ENCODE data around the gene NDOR1.
A peak's percentile ranks its signal among the peaks of the same experiment; 100 is the strongest.

The NDOR1 gene

DNA sequence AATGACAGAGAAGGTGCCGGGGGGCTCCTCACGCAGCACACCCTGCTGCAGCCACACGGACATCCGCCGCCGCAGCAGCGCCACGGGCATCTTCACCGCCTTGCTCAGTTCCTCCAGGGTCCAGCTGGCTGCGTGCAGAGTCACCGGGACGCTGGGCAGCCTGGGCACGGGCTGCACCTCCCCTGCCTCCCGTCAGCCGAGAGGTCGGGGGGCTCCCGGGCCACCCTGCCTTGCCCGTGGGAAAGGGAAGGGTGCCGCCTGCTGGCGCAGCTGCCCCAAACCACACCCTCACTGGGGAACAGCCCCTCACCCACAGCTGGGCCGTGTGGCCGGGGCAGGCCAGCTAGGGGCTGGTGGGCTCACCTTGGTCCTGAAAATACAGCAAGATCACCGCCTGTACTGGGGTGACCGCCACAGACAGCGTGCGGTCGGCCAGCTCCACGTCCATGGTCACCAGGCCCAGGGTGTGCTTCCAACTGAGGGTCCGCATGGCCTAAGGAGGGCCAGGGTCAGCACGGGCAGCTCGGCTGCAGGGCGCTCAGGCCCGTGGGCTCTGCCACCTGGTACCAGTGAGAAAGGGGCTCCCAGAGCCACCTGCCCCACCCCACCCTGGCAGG, 30.0 kb upstream of the NDOR1 start:
- Histone ChIP-seq H3K4ac (ENCODE audit: low read depth, low read length) (no peak overlapping the region), H3K79me1 (ENCODE audit: low read length) (no peaks in the 10 kb centered on the region), H3K79me2 (ENCODE audit: control insufficient read depth, insufficient read depth, low read length, poor library complexity) (no peaks in the 10 kb centered on the region), H4K91ac (ENCODE audit: low read depth, low read length) (no peak overlapping the region), H2BK12ac (ENCODE audit: low read length) (no peak overlapping the region), H3K4me1 (ENCODE audit: control insufficient read depth in 1 of 2, insufficient read depth in 2 of 2, low read length in 2 of 2) (peaks cover 0 to 3% of the 10 kb centered on the region in 2 experiments), H3K18ac (ENCODE audit: low read length) (no peak overlapping the region), H4K12ac (ENCODE audit: low read depth, low read length) (no peak overlapping the region), H2AK5ac (ENCODE audit: low read length) (no peak overlapping the region), H3K36me3 (ENCODE audit: control insufficient read depth in 1 of 2, insufficient read depth in 2 of 2, low read length in 2 of 2) (peaks cover 17 to 23% of the 10 kb centered on the region in 2 experiments), H3K27me3 (ENCODE audit: insufficient read depth, low read length) (peaks cover 6% of the 10 kb centered on the region), H3K4me3 (ENCODE audit: low read depth, low read length) (no peak overlapping the region), H2AFZ (ENCODE audit: insufficient read depth, low read length, poor library complexity) (no peak overlapping the region), H4K8ac (ENCODE audit: low read depth, low read length) (no peak overlapping the region), H2BK5ac (ENCODE audit: low read depth, low read length, poor library complexity) (no peak overlapping the region), H2BK120ac (ENCODE audit: insufficient read depth, low read length, poor library complexity) (no peak overlapping the region), H3K9ac (ENCODE audit: low read length) (no peak overlapping the region), H3K9me3 (ENCODE audit: insufficient read depth, low read depth, low read length) (peaks cover 4% of the 10 kb centered on the region), H3K23ac (ENCODE audit: low read length) (no peak overlapping the region), H3K14ac (ENCODE audit: low read length) (no peak overlapping the region), H3K4me2 (ENCODE audit: low read length) (no peak overlapping the region), H3K27ac (ENCODE audit: low read depth, low read length) (no peak overlapping the region)
- WGBS (ENCODE audit: extremely low coverage, insufficient coverage, insufficient read length), result no CpG with 5 or more reads among the region's 33 CpGs
- DNase-seq, result no peak

DNA sequence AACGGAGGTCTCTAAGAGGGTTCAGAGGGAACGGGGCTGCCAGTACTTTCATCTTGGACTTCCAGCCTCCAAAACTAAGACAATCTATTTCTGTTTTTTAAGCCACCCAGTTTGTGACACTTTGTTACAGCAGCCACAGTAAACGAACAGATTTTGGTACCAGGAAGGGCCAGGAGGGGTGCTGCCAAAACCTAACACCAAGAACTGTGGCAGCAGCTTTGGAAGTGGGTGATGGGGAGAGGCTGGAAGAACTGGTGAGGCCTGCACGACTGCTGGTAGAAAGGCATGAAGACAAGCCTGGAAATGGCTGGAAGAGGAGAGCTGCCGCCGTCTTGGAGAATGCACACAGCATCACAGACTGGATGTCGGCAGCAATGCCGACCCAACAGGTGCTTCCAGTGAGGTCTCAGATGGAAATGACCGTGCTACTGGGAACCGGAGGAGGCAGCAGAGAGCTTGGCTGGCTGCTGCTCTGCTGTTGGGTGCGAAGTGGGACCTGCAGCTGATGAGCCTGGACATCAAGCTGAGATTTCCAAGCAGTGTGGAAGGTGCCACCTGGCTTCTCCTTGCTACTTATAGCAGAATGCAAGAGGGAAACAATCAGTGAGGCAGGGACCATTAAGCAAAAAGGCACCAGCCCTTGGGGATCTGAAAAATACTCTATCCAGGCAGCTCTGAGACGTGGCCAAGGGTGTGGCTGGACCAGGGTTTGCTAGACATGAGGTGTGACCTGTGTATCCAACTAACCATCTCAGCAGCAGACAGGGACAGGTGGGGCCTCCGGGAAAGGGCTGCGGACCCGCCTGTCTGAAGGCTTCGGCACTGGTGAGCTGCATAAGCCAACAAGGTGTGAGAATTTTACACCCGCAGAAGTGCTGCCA, 29.0 kb upstream of the NDOR1 start:
- H3K23ac ChIP-seq (ENCODE audit: low read length), result no peak overlapping the region
- no peak overlapping the region for H3K4me2 ChIP-seq (ENCODE audit: low read length)
- no peak overlapping the region for H2BK12ac ChIP-seq (ENCODE audit: low read length)
- H2BK5ac ChIP-seq (ENCODE audit: low read depth, low read length, poor library complexity), result no peak overlapping the region
- no peak overlapping the region for H4K12ac ChIP-seq (ENCODE audit: low read depth, low read length)
- no peak overlapping the region for H3K18ac ChIP-seq (ENCODE audit: low read length)
- no peak overlapping the region for H3K4me3 ChIP-seq (ENCODE audit: low read depth, low read length)
- H3K4ac ChIP-seq (ENCODE audit: low read depth, low read length), result no peak overlapping the region
- H3K9ac ChIP-seq (ENCODE audit: low read length), result no peak overlapping the region
- no CpG with 5 or more reads among the region's 17 CpGs for WGBS (ENCODE audit: extremely low coverage, insufficient coverage, insufficient read length)
- no peak overlapping the region for H4K91ac ChIP-seq (ENCODE audit: low read depth, low read length)
- H4K8ac ChIP-seq (ENCODE audit: low read depth, low read length), result no peak overlapping the region
- H3K27me3 ChIP-seq (ENCODE audit: insufficient read depth, low read length), result no peaks in the 10 kb centered on the region
- DNase-seq, result peak; percentile 52 to 64
- peaks cover 3% of the 10 kb centered on the region for H3K9me3 ChIP-seq (ENCODE audit: insufficient read depth, low read depth, low read length)
- H3K4me1 ChIP-seq (ENCODE audit: control insufficient read depth in 1 of 2, insufficient read depth in 2 of 2, low read length in 2 of 2), result peaks cover 0 to 3% of the 10 kb centered on the region in 2 experiments
- H2BK120ac ChIP-seq (ENCODE audit: insufficient read depth, low read length, poor library complexity), result no peak overlapping the region
- H2AFZ ChIP-seq (ENCODE audit: insufficient read depth, low read length, poor library complexity), result no peak overlapping the region
- H3K14ac ChIP-seq (ENCODE audit: low read length), result no peak overlapping the region
- H3K79me1 ChIP-seq (ENCODE audit: low read length), result no peaks in the 10 kb centered on the region
- no peak overlapping the region for H2AK5ac ChIP-seq (ENCODE audit: low read length)
- no peak overlapping the region for H3K27ac ChIP-seq (ENCODE audit: low read depth, low read length)
- no peaks in the 10 kb centered on the region for H3K79me2 ChIP-seq (ENCODE audit: control insufficient read depth, insufficient read depth, low read length, poor library complexity)
- peaks cover 28 to 34% of the 10 kb centered on the region in 2 experiments for H3K36me3 ChIP-seq (ENCODE audit: control insufficient read depth in 1 of 2, insufficient read depth in 2 of 2, low read length in 2 of 2)

DNA sequence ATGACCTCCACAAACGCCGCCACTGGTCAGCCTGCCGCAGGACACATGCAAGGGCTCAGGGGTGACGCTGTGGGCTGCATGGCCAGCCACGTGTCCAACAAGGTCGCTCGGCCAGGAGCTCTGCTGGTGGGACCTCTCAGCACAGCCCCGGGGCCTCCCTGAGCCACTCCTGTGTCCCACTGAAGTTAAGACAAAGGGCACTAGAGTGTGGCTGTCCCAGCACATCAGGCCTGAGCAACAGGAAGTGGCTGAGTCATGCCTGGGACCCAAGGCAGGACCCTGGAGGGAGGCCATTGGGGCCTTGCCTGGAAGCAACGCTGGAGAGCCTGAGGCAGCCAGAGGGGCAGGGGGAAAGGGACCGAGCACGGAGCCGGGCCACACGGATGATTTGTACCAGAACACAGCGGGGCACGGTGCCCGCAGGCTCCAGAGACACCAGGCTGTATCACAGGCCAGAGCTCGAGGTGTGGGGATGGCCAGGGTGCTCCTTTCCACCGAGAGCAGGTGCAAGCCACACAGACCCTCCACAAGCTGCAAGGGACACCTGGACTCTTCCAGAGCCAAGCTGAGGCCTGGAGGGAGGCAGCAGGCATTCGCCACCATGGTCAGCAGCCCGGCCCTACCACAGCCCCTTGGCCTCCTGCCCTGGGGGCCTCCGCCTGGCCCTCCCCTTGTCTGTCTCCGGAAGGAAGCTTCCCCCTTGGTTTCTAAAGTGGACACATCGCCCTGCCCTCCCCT, 27.1 kb upstream of the NDOR1 start:
- H3K79me1 ChIP-seq (ENCODE audit: low read length), result no peaks in the 10 kb centered on the region
- H3K27ac ChIP-seq (ENCODE audit: low read depth, low read length), result no peak overlapping the region
- H3K27me3 ChIP-seq (ENCODE audit: insufficient read depth, low read length), result no peaks in the 10 kb centered on the region
- peak overlapping the region; percentile 45 for H3K4me3 ChIP-seq (ENCODE audit: low read depth, low read length)
- H3K36me3 ChIP-seq (ENCODE audit: control insufficient read depth in 1 of 2, insufficient read depth in 2 of 2, low read length in 2 of 2), result peaks cover 42 to 50% of the 10 kb centered on the region in 2 experiments
- peaks cover 3% of the 10 kb centered on the region for H3K9me3 ChIP-seq (ENCODE audit: insufficient read depth, low read depth, low read length)
- H3K4ac ChIP-seq (ENCODE audit: low read depth, low read length), result no peak overlapping the region
- peak overlapping the region; percentile 7 for H4K12ac ChIP-seq (ENCODE audit: low read depth, low read length)
- no peak overlapping the region for H3K14ac ChIP-seq (ENCODE audit: low read length)
- DNase-seq, result no peak
- no peak overlapping the region for H4K91ac ChIP-seq (ENCODE audit: low read depth, low read length)
- no CpG with 5 or more reads among the region's 23 CpGs for WGBS (ENCODE audit: extremely low coverage, insufficient coverage, insufficient read length)
- no peak overlapping the region for H3K4me2 ChIP-seq (ENCODE audit: low read length)
- H2AFZ ChIP-seq (ENCODE audit: insufficient read depth, low read length, poor library complexity), result no peak overlapping the region
- no peak overlapping the region for H2BK120ac ChIP-seq (ENCODE audit: insufficient read depth, low read length, poor library complexity)
- no peak overlapping the region for H2BK5ac ChIP-seq (ENCODE audit: low read depth, low read length, poor library complexity)
- H3K9ac ChIP-seq (ENCODE audit: low read length), result no peak overlapping the region
- no peak overlapping the region for H4K8ac ChIP-seq (ENCODE audit: low read depth, low read length)
- no peak overlapping the region for H2BK12ac ChIP-seq (ENCODE audit: low read length)
- H3K4me1 ChIP-seq (ENCODE audit: control insufficient read depth in 1 of 2, insufficient read depth in 2 of 2, low read length in 2 of 2), result peaks cover 0 to 3% of the 10 kb centered on the region in 2 experiments
- no peak overlapping the region for H2AK5ac ChIP-seq (ENCODE audit: low read length)
- no peak overlapping the region for H3K23ac ChIP-seq (ENCODE audit: low read length)
- no peaks in the 10 kb centered on the region for H3K79me2 ChIP-seq (ENCODE audit: control insufficient read depth, insufficient read depth, low read length, poor library complexity)
- no peak overlapping the region for H3K18ac ChIP-seq (ENCODE audit: low read length)

- no peaks in the 10 kb centered on the region for H3K79me1 ChIP-seq (ENCODE audit: low read length)
- WGBS (ENCODE audit: extremely low coverage, insufficient coverage, insufficient read length), result no CpG with 5 or more reads among the region's 19 CpGs
- no peak overlapping the region for H3K14ac ChIP-seq (ENCODE audit: low read length)
Measured at GRCh38 chr9:137178939-137179630, 26.4 kb upstream of the NDOR1 start.

More at GRCh38 chr9:137178939-137179630, 26.4 kb upstream of the NDOR1 start:
- Histone ChIP-seq H3K36me3 (ENCODE audit: control insufficient read depth in 1 of 2, insufficient read depth in 2 of 2, low read length in 2 of 2) (peaks cover 50 to 57% of the 10 kb centered on the region in 2 experiments), H3K18ac (ENCODE audit: low read length) (no peak overlapping the region), H2AFZ (ENCODE audit: insufficient read depth, low read length, poor library complexity) (no peak overlapping the region), H2BK5ac (ENCODE audit: low read depth, low read length, poor library complexity) (no peak overlapping the region), H3K4me1 (ENCODE audit: control insufficient read depth in 1 of 2, insufficient read depth in 2 of 2, low read length in 2 of 2) (peaks cover 0 to 3% of the 10 kb centered on the region in 2 experiments), H4K12ac (ENCODE audit: low read depth, low read length) (no peak overlapping the region), H3K27ac (ENCODE audit: low read depth, low read length) (no peak overlapping the region), H3K27me3 (ENCODE audit: insufficient read depth, low read length) (no peaks in the 10 kb centered on the region), H3K79me2 (ENCODE audit: control insufficient read depth, insufficient read depth, low read length, poor library complexity) (no peaks in the 10 kb centered on the region), H3K4me2 (ENCODE audit: low read length) (no peak overlapping the region), H2AK5ac (ENCODE audit: low read length) (no peak overlapping the region), H3K23ac (ENCODE audit: low read length) (no peak overlapping the region), H2BK12ac (ENCODE audit: low read length) (no peak overlapping the region), H4K8ac (ENCODE audit: low read depth, low read length) (no peak overlapping the region), H3K9ac (ENCODE audit: low read length) (no peak overlapping the region), H3K4me3 (ENCODE audit: low read depth, low read length) (no peak overlapping the region), H3K9me3 (ENCODE audit: insufficient read depth, low read depth, low read length) (peaks cover 3% of the 10 kb centered on the region), H4K91ac (ENCODE audit: low read depth, low read length) (no peak overlapping the region), H2BK120ac (ENCODE audit: insufficient read depth, low read length, poor library complexity) (no peak overlapping the region), H3K4ac (ENCODE audit: low read depth, low read length) (no peak overlapping the region)
- no peak for DNase-seq

Measured in trophoblast cell (in vitro differentiated cells and primary cell).